IPS DF 19.7 (cell line): ENCODE measurements around the gene SORBS1.

Experiments
- DNase-seq: peaks from one replicate; pipeline ENCODE4 v3.0.0-alpha.2; 2013; ENCODE audit warnings: low read depth, low spot score

SORBS1 gene

GRCh38 chr10:95516774-95517373 is 44.3 kb downstream of the SORBS1 start:
- no peak for DNase-seq

GRCh38 chr10:95513941-95514392 is 47.2 kb downstream of the SORBS1 start:
- DNase-seq: no peak

DNA sequence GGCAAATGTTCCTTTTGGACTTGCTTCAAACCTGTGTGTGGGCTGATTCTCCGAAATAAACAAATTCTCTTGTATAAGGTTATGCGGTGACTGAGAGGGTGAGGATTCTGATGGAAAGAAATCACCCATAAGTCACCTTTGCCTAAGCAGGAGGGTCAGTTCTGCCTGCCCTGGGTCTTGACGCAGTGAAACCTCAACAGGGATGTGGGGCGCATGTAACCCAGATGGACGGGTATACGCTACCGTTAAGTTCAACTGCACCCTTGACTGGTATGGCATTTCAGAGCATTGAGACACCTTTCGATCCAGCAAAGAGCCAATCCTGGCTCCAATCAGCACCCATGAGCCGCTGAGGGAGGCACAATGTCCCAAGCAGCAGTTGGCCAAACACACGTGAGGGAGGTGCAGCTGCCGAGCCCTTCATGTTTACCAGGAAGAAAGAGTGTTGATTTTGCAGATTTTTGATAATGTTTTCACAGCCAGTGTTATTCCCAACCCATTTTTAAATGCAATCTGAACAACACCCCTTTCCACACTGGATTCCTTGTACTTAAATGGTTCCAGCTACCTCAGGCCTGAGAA is 48.1 kb downstream of the SORBS1 start:
- no peak for DNase-seq

GRCh38 chr10:95511314-95511713 is 49.9 kb downstream of the SORBS1 start:
- DNase-seq: no peak

- DNase-seq: no peak
These were observed 51.9 kb downstream of the SORBS1 start for GRCh38 chr10:95509251-95509650.

DNA sequence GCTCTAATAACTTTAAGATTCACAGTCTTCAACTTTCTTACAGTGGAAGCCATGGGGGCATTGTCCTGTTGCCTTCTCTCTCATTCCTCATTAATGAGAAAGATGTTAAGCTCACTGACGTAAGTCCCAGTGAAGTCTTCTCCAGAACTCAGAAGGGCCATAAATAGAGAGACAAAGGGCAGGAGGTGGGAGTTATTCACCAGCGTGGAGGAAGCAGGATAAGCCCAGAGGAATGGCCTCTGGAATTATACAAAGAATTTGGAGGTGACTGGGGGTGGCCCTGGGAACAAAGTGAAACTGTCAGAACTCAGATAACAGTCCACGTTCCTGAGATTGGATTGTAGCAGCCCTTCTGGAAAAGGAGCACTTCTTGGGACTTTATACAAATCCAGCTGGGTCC is 52.4 kb downstream of the SORBS1 start:
- DNase-seq: no peak

DNA sequence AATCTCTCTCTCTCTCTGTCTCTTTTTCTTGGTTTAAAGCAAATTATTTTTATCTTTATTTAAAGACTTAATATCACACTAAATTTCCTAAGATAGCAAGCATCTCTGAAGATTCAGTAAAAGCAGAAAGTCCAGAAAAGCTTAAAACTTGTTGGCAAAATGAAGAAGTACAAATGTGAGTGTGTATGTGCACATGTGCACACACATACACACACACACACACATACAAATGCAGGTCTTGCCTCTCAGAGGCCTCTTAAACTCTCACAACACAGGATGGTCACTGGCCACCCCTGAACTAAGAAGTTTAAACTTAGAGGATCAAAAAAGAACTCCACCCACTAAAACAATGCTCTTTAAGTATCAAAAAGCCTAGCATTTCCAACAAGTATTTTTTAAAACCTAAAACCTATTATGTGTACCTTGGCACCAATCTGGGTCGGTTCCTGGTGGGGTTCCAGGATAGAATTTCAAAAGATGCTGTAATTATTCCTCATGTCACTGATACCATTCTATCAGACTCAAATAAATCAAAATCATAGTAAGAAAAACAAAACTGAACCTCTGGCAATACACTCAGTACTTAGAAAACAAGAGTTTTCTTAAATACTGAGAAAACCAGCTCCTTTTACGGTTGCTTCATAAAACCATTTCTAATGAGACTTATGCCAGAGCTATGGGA is 55.0 kb downstream of the SORBS1 start:
- DNase-seq: no peak

DNA sequence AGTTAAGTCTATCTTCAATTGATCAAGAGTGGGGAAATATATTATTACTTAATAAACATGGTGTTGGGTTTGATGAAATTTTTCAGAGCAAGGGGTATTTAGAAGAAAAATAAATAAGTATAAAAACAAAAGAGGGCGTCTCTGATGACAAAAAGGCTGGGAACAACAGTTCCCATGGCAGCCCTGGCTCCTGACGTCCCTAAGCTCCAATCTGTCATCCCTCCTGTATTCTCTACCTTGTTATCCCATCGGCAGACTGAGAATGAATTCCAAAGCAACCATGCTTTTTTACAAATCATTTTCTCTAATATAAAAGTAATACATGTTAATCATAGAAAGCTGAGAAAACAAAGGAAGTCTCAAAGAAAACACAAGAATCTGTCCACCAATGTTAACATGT is 55.5 kb downstream of the SORBS1 start:
- DNase-seq: no peak

GRCh38 chr10:95505084-95505610 is 56.0 kb downstream of the SORBS1 start:
- DNase-seq: no peak

DNA sequence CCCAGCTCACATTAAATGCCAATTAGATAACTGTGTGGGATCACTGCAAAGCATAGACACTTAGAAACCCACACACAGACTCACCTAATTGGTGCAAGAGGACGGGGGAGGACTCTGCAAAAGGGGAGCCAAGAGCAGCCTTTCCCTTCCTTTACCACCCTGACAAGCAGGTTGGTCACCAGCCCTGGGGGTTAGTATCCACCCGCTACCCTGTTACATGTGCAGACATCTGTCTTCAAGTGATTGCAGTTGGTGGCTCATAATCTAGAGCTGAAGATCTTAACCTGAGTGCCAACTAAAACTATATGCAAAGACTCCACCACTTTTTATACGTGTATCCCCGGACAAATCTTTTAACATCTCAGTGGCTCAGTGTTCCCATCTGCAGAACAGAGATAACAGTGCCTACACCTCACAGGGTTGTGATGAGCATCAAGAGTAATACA is 56.9 kb downstream of the SORBS1 start:
- DNase-seq: no peak

DNA sequence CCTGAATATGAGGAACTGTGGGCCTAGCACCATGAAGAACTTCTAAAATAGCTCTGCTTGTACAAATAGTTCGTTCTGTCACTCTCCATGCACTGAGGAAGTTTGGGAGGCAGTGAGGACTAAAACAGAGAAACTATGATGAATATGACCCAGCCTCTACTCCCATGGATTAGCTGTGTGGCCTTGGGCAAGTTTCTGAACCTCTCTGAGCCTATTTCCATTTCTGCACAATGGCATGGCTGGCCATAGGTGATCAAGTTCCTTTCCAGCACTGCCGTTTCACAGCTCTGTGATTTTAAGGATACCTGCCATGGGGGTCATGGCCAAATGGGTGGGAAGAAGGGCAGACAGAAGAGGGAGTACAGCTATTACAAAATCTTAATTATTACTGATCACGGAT is 57.6 kb downstream of the SORBS1 start:
- DNase-seq: no peak

DNA sequence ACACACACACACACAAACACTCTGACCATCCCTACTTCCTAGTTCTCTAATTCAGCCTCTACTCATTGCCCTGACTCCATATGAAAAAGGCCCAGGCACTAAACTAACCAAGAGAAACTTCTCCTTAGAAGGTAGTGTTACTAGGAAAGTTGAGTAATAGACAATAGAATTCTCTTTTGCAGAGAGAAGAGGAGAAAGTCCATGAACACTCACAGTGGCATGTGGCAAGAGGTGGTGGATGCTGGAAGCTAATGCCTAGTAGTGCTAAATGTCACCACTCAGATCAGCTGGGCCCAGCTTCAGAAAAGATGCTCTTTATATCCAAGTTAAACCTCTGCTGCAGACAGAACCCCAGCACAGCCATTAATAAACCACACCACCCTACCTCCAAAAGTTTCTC is 58.2 kb downstream of the SORBS1 start:
- DNase-seq: no peak

DNA sequence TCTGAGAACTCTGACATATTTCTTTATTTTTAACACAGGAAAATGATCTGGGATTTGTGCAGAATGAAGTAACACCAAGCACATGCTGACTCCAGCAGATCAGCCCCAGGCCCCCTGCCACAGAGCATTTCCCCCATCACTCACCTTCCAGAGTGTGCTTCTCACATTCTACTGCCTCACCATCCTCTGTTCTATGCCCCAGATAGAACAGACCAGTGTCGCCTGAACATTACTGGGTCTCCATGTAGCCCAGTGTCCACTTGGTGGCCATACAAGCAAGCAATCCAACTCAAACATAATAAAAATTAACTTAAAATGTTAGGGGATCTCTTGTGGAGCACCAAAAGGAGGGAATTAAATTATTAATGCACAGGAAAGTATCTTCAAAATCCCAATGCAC is 58.8 kb downstream of the SORBS1 start:
- DNase-seq: no peak

DNA sequence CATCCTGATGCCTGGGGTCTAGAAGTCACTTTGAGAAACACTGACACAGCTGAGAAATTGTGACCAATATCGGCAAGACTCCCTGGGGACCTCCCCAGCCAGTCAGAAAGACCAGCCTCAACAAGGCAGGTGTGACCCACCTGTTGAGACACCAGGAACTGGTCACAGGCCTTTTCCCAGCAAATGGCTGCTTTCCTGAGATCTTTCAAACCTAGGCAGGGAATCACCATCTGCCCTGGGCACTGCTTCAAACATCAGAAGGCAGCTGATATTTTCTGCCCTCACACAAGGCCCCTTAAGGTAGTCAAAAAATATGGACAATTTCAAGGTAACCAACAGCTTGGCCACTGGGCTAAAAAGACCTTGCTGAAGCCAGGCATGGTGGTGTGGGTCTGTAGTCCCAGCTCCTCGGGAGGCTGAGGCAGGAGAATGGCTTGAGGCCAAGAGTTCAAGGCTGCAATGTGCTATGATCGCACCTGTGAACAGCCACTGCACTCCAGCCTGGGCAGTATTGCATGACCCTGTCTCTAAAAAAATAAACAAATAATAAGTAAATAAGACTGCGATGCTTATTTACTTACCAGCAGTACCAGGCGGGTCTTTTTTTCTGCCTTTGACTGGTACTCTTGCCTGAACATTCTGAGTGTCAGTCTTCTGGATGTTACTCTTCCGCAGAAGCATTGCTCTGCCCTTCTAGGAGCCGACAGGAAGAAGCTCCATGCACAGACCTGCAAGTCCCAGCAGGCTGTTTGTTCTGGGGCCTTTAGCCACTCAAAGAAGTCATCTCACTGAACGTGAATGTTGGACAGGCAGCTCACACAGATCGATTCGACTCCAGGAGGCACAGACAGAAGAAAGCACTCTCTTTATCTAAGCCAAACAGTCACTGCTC is 59.7 kb downstream of the SORBS1 start:
- DNase-seq: no peak

DNA sequence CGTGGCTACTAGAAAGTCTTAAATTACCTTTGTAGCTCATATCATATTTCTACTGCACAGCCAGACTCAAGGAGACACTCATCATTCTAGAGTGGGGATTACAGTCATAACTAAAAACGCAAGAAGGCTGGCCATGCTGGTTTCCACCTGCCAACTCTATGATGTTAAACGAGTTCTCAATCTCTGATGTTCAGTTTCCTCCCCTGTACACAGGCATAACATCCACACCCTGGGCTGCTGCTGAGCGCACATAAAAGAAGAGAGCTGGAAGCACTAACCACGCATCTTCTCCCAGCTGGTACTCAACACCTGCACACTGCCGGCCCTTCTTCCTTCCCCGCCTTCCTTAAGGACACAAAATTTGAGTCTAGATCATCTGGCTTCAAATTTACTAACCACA is 60.5 kb downstream of the SORBS1 start:
- no peak for DNase-seq

GRCh38 chr10:95500097-95500496 is 61.1 kb downstream of the SORBS1 start:
- no peak for DNase-seq

DNA sequence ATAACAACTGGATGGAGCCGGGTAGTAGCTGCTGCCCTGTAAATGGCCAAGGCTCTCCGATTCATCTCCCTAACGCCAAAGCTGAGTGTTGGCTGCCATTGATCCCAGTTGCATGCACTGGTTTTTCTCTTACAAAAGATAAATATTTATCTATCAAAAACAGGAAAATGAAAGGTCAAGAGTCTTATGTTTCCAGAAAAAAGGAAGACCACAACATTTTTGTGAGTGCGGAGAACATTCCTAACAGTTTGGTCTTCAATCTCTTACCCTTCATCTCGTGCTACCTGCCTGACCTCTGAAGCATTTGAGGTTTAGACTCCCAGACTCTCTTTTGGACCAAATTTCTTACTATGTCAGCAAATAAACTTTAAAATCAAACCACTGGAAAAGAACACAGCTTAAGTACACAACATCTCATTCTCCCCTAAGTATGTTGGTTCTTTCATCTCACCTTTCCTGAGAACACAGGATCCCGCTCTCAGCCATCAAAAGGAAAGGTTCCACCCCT is 61.6 kb downstream of the SORBS1 start:
- no peak for DNase-seq

- no peak for DNase-seq
These were observed 64.2 kb downstream of the SORBS1 start for GRCh38 chr10:95496951-95497350.

- no peak for DNase-seq
These were observed 64.8 kb downstream of the SORBS1 start for GRCh38 chr10:95496246-95496911.

- no peak for DNase-seq
These were observed 67.3 kb downstream of the SORBS1 start for GRCh38 chr10:95493862-95494261.

DNA sequence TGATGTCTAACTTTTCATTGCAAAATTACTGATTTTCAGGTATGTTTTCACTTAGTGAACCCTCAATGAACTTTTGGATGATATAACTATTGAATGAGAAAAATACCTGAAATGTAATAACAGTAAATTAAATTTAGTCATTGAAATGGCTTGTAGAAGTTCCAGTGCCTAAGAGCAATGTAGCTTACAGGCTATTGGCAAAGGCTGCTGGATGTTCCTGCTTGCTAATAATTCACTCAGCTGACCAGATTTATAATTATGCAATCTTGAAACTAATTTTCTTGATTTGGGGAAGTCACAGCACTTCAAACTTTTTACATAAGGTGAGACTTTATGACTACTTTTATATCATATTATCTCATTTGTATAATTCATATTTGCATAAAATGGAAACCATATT is 73.2 kb downstream of the SORBS1 start:
- no peak for DNase-seq
